HG02885 (cell line): ENCODE data around the gene ATF7.
"Not testable (repeated sequence)": the region's sequence is repeated elsewhere in the genome, so short reads cannot be mapped to it uniquely, and the experiment has no call there.

Experiments used
- ATAC-seq: cut with Tn5 transposase; IDR thresholded peaks from one replicate; pipeline ENCODE4 v1.9.1; 2021; ENCODE audit warnings: mild to moderate bottlenecking; ENCODE audit not compliant: unreplicated experiment, poor library complexity

ATF7 gene

GRCh38 chr12:53625946-53626701, at the start of gene ATF7:
Gene ATF7, minus strand, starts transcription at chr12:53626382. Its CDS starts 25,382 bp downstream, at chr12:53601000.
- ATAC-seq = peak; percentile 94

GRCh38 chr12:53674977-53675700, 49.0 kb upstream of the ATF7 start:
- ATAC-seq = no peak

- no peak for ATAC-seq
These were observed 44.8 kb upstream of the ATF7 start for GRCh38 chr12:53670971-53671370.

- no peak for ATAC-seq
These were observed 44.1 kb upstream of the ATF7 start for GRCh38 chr12:53670308-53670707.

- ATAC-seq = no peak
These were observed 40.9 kb upstream of the ATF7 start for GRCh38 chr12:53667080-53667479.

GRCh38 chr12:53664936-53665335, 38.8 kb upstream of the ATF7 start:
- ATAC-seq = no peak

GRCh38 chr12:53664191-53664590, 38.0 kb upstream of the ATF7 start:
- ATAC-seq = no peak

GRCh38 chr12:53660041-53660440, 33.9 kb upstream of the ATF7 start:
- no peak for ATAC-seq

- ATAC-seq = no peak
These were observed 33.4 kb upstream of the ATF7 start for GRCh38 chr12:53659571-53659981.

GRCh38 chr12:53659011-53659551, 32.9 kb upstream of the ATF7 start:
- ATAC-seq = no peak

GRCh38 chr12:53657041-53657440, 30.9 kb upstream of the ATF7 start:
- ATAC-seq = no peak

- no peak for ATAC-seq
These were observed 27.4 kb upstream of the ATF7 start for GRCh38 chr12:53653595-53653994.

GRCh38 chr12:53652366-53652765, 26.2 kb upstream of the ATF7 start:
- no peak for ATAC-seq

- ATAC-seq = no peak
These were observed 25.6 kb upstream of the ATF7 start for GRCh38 chr12:53651737-53652136.

GRCh38 chr12:53646300-53646699, 20.1 kb upstream of the ATF7 start:
- not testable (repeated sequence) for ATAC-seq

GRCh38 chr12:53645165-53645564, 19.0 kb upstream of the ATF7 start:
- no peak for ATAC-seq

GRCh38 chr12:53644133-53644532, 18.0 kb upstream of the ATF7 start:
- no peak for ATAC-seq

GRCh38 chr12:53643232-53643979, 17.2 kb upstream of the ATF7 start:
- no peak for ATAC-seq

GRCh38 chr12:53638057-53638456, 11.9 kb upstream of the ATF7 start:
- no peak for ATAC-seq

- ATAC-seq = no peak
These were observed 10.5 kb upstream of the ATF7 start for GRCh38 chr12:53636641-53637040.

GRCh38 chr12:53635708-53636107, 9.5 kb upstream of the ATF7 start:
- not testable (repeated sequence) for ATAC-seq
